ENCODE measurements around the gene EGLN2.
"Not testable (repeated sequence)": the region's sequence is repeated elsewhere in the genome, so short reads cannot be mapped to it uniquely, and the experiment has no call there.

EGLN2 gene

DNA sequence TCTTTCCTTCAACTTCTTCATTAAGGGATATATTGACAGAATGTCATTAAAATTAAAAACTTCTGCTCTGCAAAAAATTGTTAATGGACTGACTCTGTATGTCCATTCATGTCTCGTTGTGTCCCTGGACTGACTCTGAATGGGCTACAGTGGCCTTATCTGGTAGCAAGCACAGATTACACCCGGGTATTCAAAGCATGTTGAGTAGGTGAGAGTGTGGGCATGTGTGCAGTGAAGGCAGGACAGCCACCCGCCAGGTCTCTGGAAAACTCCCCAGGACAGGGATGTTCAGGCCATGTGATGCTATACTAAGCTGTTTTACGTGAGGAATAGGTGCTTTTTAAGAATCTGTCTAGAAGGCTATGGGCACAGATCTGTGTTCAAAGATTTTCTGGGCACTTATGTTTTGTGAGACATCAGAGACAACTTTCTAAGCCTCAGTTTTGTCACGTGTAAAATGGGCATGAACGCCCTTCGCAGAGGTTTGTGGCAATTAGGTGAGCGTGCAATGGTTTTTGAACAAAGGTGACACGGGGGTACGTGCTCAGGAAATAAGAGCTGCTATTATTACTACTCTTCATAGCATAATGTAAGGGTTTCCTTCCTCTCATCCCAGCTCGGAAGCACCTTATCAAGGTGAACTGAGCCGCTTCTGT, 44.1 kb downstream of the EGLN2 start:
- not testable (repeated sequence) for DNase-seq (ENCODE audit: low read depth in 3 of 3)

GRCh38 chr19:40843653-40844052, 44.7 kb downstream of the EGLN2 start:
- DNase-seq (ENCODE audit: low read depth in 3 of 3), result peak; percentile 21 to 71 (median 62)

GRCh38 chr19:40846722-40847121, 47.7 kb downstream of the EGLN2 start:
- DNase-seq (ENCODE audit: low read depth in 3 of 3), result not testable (repeated sequence)

DNA sequence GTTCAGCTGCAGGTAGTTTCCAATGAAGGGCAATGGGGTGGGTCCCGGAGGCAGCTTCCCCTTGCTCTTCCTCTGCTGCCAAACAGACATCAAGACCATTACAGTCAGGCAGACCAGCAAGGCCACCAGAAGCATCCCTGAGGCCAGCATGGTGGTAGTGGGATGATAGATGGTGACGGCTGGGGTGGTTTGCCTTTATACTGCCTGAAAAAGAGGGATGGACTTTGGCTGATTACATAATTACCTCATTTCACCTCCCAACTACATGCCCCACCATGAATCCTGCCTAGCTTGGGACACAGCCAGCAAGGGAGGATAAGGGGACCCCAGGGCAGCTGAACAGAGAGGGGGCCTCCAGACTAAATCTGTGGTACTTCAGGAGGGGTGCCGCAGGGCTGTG, 51.3 kb downstream of the EGLN2 start, which contains the start of gene CYP2A6:
CYP2A6 (minus strand) TSS at position 171 of the 400 bp plus-strand sequence; CDS start at position 150, 21 bp downstream.
- not testable (repeated sequence) for DNase-seq (ENCODE audit: low read depth in 3 of 3)

GRCh38 chr19:40852467-40853152, 53.6 kb downstream of the EGLN2 start:
- not testable (repeated sequence) for DNase-seq (ENCODE audit: low read depth in 3 of 3)
